ENCODE results near the gene GRID2IP. TPM values are rescaled to one million over a fixed set of nuclear protein-coding genes. Genes with fewer than 3 reads are reported as not detected.

The GRID2IP gene
- total and polyA plus RNA-seq, 9 donors = 0.04 to 0.18 (median 0.09) TPM

GRCh38 chr7:6504996-6505395, 46.3 kb downstream of the GRID2IP start:
- Histone ChIP-seq H3K4me3 (ENCODE audit: low read length) (no peak overlapping the region), H3K9me3 (replicated peaks; ENCODE audit: control insufficient read depth, low read depth, low read length) (no peaks in the 10 kb centered on the region), H3K27ac (ENCODE audit: low read length) (no peak overlapping the region), H3K36me3 (ENCODE audit: control insufficient read depth, insufficient read depth, low read length) (no peaks in the 10 kb centered on the region), H3K4me1 (ENCODE audit: control insufficient read depth, insufficient read depth, low read length) (peaks cover 9% of the 10 kb centered on the region), H3K27me3 (ENCODE audit: control insufficient read depth, insufficient read depth, low read length) (peaks cover 38% of the 10 kb centered on the region)
- no peak for DNase-seq
- 49% methylated on average over 6 of the region's 9 CpGs for WGBS (ENCODE audit: insufficient coverage)

- Histone ChIP-seq H3K4me1 (ENCODE audit: control insufficient read depth, insufficient read depth, low read length) (peaks cover 9% of the 10 kb centered on the region), H3K36me3 (ENCODE audit: control insufficient read depth, insufficient read depth, low read length) (no peaks in the 10 kb centered on the region), H3K27me3 (ENCODE audit: control insufficient read depth, insufficient read depth, low read length) (peaks cover 38% of the 10 kb centered on the region), H3K27ac (ENCODE audit: low read length) (no peak overlapping the region), H3K4me3 (ENCODE audit: low read length) (no peak overlapping the region), H3K9me3 (replicated peaks; ENCODE audit: control insufficient read depth, low read depth, low read length) (no peaks in the 10 kb centered on the region)
- WGBS (ENCODE audit: insufficient coverage) = 43% methylated on average over 9 of the region's 13 CpGs
- no peak for DNase-seq
Measured at GRCh38 chr7:6502886-6503285, 48.4 kb downstream of the GRID2IP start.

GRCh38 chr7:6501586-6502564, 49.4 kb downstream of the GRID2IP start:
- no peaks in the 10 kb centered on the region for H3K9me3 ChIP-seq (replicated peaks; ENCODE audit: control insufficient read depth, low read depth, low read length)
- H3K27me3 ChIP-seq (ENCODE audit: control insufficient read depth, insufficient read depth, low read length) = peaks cover 37% of the 10 kb centered on the region
- no peaks in the 10 kb centered on the region for H3K36me3 ChIP-seq (ENCODE audit: control insufficient read depth, insufficient read depth, low read length)
- no peak overlapping the region for H3K27ac ChIP-seq (ENCODE audit: low read length)
- DNase-seq = no peak
- 91% methylated on average over 9 of the region's 12 CpGs for WGBS (ENCODE audit: insufficient coverage)
- no peak overlapping the region for H3K4me3 ChIP-seq (ENCODE audit: low read length)
- H3K4me1 ChIP-seq (ENCODE audit: control insufficient read depth, insufficient read depth, low read length) = peaks cover 16% of the 10 kb centered on the region

- Histone ChIP-seq H3K27me3 (ENCODE audit: control insufficient read depth, insufficient read depth, low read length) (peaks cover 28% of the 10 kb centered on the region), H3K4me1 (ENCODE audit: control insufficient read depth, insufficient read depth, low read length) (peaks cover 17% of the 10 kb centered on the region), H3K36me3 (ENCODE audit: control insufficient read depth, insufficient read depth, low read length) (no peaks in the 10 kb centered on the region), H3K27ac (ENCODE audit: low read length) (no peak overlapping the region), H3K4me3 (ENCODE audit: low read length) (no peak overlapping the region), H3K9me3 (replicated peaks; ENCODE audit: control insufficient read depth, low read depth, low read length) (no peaks in the 10 kb centered on the region)
- WGBS (ENCODE audit: insufficient coverage) = no CpG with 5 or more reads among the region's 1 CpG
- no peak for DNase-seq
Measured at GRCh38 chr7:6500691-6501090, 50.6 kb downstream of the GRID2IP start.

GRCh38 chr7:6497994-6498393, 53.3 kb downstream of the GRID2IP start:
- WGBS (ENCODE audit: insufficient coverage) = 82% methylated on average over 13 of the region's 14 CpGs
- Histone ChIP-seq H3K36me3 (ENCODE audit: control insufficient read depth, insufficient read depth, low read length) (no peaks in the 10 kb centered on the region), H3K27me3 (ENCODE audit: control insufficient read depth, insufficient read depth, low read length) (peaks cover 5% of the 10 kb centered on the region), H3K9me3 (replicated peaks; ENCODE audit: control insufficient read depth, low read depth, low read length) (no peaks in the 10 kb centered on the region), H3K4me3 (ENCODE audit: low read length) (no peak overlapping the region), H3K4me1 (ENCODE audit: control insufficient read depth, insufficient read depth, low read length) (peaks cover 8% of the 10 kb centered on the region), H3K27ac (ENCODE audit: low read length) (no peak overlapping the region)
- DNase-seq = no peak

- H3K27ac ChIP-seq (ENCODE audit: low read length) = no peak overlapping the region
- peaks cover under 1% of the 10 kb centered on the region for H3K27me3 ChIP-seq (ENCODE audit: control insufficient read depth, insufficient read depth, low read length)
- no peak overlapping the region for H3K4me3 ChIP-seq (ENCODE audit: low read length)
- WGBS (ENCODE audit: insufficient coverage) = 97% methylated on average over 5 of the region's 14 CpGs
- H3K9me3 ChIP-seq (replicated peaks; ENCODE audit: control insufficient read depth, low read depth, low read length) = no peaks in the 10 kb centered on the region
- peaks cover 8% of the 10 kb centered on the region for H3K4me1 ChIP-seq (ENCODE audit: control insufficient read depth, insufficient read depth, low read length)
- no peaks in the 10 kb centered on the region for H3K36me3 ChIP-seq (ENCODE audit: control insufficient read depth, insufficient read depth, low read length)
- no peak for DNase-seq
Measured at GRCh38 chr7:6497637-6497905, 53.7 kb downstream of the GRID2IP start.

- Histone ChIP-seq H3K9me3 (replicated peaks; ENCODE audit: control insufficient read depth, low read depth, low read length) (no peaks in the 10 kb centered on the region), H3K36me3 (ENCODE audit: control insufficient read depth, insufficient read depth, low read length) (no peaks in the 10 kb centered on the region), H3K27ac (ENCODE audit: low read length) (no peak overlapping the region), H3K27me3 (ENCODE audit: control insufficient read depth, insufficient read depth, low read length) (no peaks in the 10 kb centered on the region), H3K4me3 (ENCODE audit: low read length) (no peak overlapping the region), H3K4me1 (ENCODE audit: control insufficient read depth, insufficient read depth, low read length) (peaks cover 8% of the 10 kb centered on the region)
- WGBS (ENCODE audit: insufficient coverage) = 61% methylated on average over 18 of the region's 19 CpGs
- no peak for DNase-seq
Measured at GRCh38 chr7:6496842-6497636, 54.2 kb downstream of the GRID2IP start.

GRCh38 chr7:6495597-6496262, 55.5 kb downstream of the GRID2IP start:
- Histone ChIP-seq H3K9me3 (replicated peaks; ENCODE audit: control insufficient read depth, low read depth, low read length) (no peaks in the 10 kb centered on the region), H3K27me3 (ENCODE audit: control insufficient read depth, insufficient read depth, low read length) (peaks cover 7% of the 10 kb centered on the region), H3K4me3 (ENCODE audit: low read length) (no peak overlapping the region), H3K27ac (ENCODE audit: low read length) (no peak overlapping the region), H3K36me3 (ENCODE audit: control insufficient read depth, insufficient read depth, low read length) (no peaks in the 10 kb centered on the region), H3K4me1 (ENCODE audit: control insufficient read depth, insufficient read depth, low read length) (peaks cover 8% of the 10 kb centered on the region)
- 78% methylated on average over 2 of the region's 6 CpGs for WGBS (ENCODE audit: insufficient coverage)
- no peak for DNase-seq

GRCh38 chr7:6494365-6494764, 56.9 kb downstream of the GRID2IP start:
- Histone ChIP-seq H3K4me3 (ENCODE audit: low read length) (no peak overlapping the region), H3K27ac (ENCODE audit: low read length) (no peak overlapping the region), H3K27me3 (ENCODE audit: control insufficient read depth, insufficient read depth, low read length) (peaks cover 7% of the 10 kb centered on the region), H3K4me1 (ENCODE audit: control insufficient read depth, insufficient read depth, low read length) (peaks cover 8% of the 10 kb centered on the region), H3K9me3 (replicated peaks; ENCODE audit: control insufficient read depth, low read depth, low read length) (peaks cover 4% of the 10 kb centered on the region), H3K36me3 (ENCODE audit: control insufficient read depth, insufficient read depth, low read length) (no peaks in the 10 kb centered on the region)
- no peak for DNase-seq
- no CpG with 5 or more reads among the region's 2 CpGs for WGBS (ENCODE audit: insufficient coverage)

GRCh38 chr7:6491194-6491593, 60.1 kb downstream of the GRID2IP start:
- Histone ChIP-seq H3K4me1 (ENCODE audit: control insufficient read depth, insufficient read depth, low read length) (no peaks in the 10 kb centered on the region), H3K27me3 (ENCODE audit: control insufficient read depth, insufficient read depth, low read length) (peaks cover 7% of the 10 kb centered on the region), H3K36me3 (ENCODE audit: control insufficient read depth, insufficient read depth, low read length) (no peaks in the 10 kb centered on the region), H3K4me3 (ENCODE audit: low read length) (no peak overlapping the region), H3K27ac (ENCODE audit: low read length) (no peak overlapping the region), H3K9me3 (replicated peaks; ENCODE audit: control insufficient read depth, low read depth, low read length) (peaks cover 4% of the 10 kb centered on the region)
- WGBS (ENCODE audit: insufficient coverage) = 87% methylated on average over 5 of the region's 10 CpGs
- DNase-seq = no peak

Data from muscle of leg (tissue), 11 donors.